Hepatic stellate cell (primary cell): Measurements from ENCODE around the gene GPAT3.
"Not testable (repeated sequence)": the region's sequence is repeated elsewhere in the genome, so short reads cannot be mapped to it uniquely, and the experiment has no call there.

ENCODE experiments used
- DNase-seq: peaks from one replicate; pipeline ENCODE4 v3.0.0; 2011; ENCODE audit warnings: low spot score

Gene GPAT3

DNA sequence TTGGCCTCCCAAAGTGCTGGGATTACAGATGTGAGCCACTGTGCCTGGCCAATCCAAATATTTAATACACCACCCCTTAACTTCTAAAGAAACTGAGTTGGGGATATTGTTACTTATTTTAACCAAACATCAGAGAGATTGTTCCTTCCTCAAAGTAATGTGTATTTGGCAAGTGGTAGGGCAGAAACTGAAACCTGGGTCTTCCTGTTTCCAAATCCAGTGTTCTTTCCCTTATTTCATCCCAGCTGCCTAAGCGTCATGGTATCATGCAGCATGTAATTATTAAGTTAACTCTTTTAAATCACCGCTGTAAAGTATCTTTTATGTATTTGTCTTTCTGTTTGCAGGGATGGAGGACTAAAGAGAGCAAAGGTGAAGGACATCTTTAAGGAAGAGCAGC is 68.4 kb downstream of the GPAT3 start:
- no peak for DNase-seq

DNA sequence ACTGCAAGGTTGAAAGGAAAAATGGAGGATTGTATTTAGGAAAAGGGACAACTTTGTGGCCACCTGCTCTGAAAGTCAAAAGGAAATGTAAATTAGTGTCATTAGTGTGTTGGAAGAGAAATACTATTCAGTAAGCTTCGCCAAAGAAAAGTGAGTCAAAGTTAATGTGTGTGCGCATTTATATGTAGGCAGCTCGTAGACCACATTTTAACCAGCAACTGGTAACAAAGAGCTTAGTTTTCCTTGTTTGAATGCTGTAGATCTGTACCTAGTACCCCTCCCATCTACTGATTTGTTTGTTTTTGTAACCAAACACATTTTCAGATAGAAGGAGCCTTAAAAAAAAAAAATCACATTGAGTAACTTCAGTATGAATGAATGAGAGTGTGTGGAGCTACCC is 69.3 kb downstream of the GPAT3 start:
- DNase-seq = no peak

DNA sequence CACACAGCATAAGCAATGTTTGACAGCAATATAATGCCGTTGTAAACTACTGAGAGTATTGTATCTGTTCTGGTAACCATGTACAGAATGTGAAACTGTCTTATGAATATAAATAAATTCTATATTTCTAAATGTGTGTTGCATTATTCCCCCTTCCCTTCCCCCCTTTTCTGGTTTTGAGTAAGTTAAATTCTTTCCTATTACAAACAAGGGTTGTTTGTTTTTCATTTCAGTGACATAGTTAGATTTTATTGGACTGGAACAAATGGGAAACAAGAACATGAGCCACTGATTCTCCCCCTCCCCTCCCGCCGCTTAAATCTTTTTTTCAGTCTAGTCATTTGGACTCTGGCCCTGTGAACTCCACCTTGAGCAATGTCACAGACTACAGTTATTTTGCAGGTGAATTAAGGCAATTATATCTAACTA is 69.8 kb downstream of the GPAT3 start:
- DNase-seq = no peak

GRCh38 chr4:83606460-83606859 is 70.6 kb downstream of the GPAT3 start:
- no peak for DNase-seq

DNA sequence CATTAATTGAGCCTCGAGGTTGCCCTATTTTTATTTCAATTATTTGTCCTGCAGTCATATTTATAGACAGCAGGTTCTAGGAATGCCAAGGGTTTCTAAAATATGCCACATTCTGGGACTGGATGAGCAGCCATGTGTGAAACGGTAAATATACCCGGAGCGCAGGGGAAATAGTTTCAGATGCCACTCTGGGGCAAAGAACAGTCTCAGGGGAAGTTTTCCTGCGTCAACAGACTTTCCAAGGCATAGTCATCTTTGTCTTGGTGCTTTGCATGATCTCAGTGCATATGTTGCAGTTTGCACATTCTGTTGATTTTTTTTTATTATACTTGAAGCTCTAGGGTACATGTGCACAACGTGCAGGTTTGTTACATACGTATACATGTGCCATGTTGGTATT is 71.0 kb downstream of the GPAT3 start:
- DNase-seq = no peak

DNA sequence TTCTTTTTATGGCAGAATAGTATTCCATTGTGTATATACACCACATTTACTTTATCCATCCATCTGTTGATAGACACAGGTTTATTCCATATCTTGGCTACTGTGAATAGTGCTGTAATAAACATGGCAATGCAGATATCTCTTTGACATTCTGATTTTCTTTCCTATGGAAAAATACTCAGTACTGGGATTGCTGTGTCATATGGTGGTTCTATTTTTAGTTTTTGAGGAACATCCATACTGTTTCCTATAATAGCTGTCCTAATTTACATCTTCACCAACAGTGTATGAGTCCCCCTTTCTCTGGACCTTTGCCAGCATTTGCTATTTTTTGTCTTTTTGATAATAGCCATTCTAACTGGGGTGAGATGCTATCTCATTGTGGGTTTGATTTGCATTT is 73.5 kb downstream of the GPAT3 start:
- no peak for DNase-seq

DNA sequence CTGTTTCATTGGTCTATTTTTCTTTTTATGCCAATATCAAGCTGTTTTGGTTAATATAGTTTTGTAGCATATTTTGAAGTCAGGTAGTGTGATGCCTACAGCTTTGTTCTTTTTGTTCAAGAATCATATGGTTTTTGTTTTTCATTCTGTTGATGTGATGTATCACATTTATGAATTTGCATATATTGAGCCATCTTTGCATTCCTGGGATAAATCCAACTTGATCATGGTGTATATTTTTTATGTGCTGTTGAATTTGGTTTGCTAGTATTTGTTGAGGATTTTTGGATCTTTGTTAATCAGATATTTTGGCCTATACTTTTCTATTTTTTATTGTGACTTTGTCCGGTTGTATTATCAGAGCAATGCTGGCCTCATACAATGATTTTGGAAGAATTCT is 74.8 kb downstream of the GPAT3 start:
- no peak for DNase-seq

DNA sequence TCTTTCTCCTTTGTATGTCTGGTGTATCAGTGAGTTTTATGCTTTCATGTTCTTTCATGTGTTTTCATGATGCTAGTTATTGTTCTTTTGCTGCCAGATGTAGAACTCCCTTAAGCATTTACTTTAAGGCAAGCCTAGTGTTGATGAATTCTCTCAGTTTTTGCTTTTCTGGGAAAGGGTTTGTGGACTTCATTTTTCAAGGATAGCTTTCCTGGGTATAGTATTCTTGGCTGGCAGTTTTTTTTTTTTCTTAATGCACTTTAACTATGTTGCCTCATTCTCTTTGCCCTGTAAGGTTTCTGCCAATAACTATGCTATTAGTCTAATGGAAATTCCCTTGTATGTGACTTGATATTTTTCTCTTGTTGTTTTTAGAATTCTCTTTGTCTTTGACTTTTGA is 77.1 kb downstream of the GPAT3 start:
- no peak for DNase-seq

DNA sequence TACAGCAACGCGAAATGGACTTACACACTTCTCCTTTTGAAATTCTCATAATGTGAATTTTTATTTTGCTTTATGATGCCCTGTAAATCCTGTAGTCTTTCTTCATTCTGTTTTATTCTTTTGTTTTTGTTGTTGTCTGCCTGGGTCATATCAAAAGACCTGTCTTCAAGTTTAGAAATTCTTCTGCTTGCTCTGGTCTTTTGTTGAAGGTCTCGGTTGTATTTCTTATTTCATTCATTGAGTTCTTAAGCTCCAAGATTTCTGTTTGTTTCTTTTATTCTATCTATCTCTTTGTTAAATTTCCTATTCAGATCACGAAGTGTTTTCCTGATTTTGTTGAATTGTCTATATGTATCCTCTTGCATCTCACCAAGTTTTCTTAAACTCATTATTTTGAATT is 78.1 kb downstream of the GPAT3 start:
- DNase-seq = no peak

DNA sequence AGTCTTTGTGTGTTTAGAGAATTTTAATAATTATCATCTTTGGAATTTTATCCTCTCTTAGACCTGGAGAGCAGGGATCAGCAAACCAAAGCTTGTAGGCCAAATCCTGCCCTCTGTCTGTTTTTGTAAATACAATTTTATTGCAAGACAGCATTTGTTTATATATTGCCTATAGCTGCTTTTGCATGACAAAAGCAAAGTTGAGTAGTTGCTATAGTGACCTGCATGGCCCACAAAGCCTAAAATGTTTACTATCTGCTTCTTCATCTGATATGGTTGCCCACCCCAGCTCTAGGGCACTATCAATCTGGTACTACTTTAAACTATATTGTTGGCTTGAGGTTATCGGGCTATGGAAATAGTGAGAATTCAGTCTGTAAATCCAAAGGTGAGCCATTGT is 80.3 kb downstream of the GPAT3 start:
- DNase-seq = no peak

DNA sequence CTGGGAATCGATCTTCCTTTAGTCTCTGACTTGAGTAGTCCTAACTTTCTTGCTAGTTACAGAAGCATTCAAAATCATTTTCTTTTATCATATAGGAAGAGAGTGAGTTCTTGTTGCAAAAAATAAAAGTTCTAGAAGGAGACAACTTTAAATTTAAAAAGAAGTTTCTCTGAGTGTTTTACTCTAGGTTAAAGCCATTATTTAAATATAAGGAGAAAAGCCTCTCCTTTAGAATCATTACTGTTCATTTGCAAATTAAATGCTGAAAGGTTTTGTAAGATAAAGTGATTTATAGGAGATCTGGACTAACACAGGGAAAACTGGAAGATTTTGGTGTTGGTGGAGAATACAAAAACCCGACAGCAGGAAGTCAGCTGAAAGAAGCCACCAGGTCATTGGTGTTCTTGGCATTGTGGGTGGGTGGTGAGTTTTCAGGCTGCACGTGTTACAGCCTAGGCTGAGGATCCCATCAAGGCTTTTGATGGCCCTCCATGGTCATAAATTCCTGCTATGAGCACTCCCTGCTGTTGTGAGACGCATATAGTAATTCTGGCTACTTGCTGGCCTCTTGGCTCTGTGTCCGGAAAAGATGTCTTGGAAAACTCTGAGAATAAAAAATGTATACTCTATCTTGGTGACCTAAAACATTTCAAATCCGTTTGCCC is 81.6 kb downstream of the GPAT3 start:
- DNase-seq = no peak

GRCh38 chr4:83618431-83618830 is 82.5 kb downstream of the GPAT3 start:
- DNase-seq = peak; percentile 47

DNA sequence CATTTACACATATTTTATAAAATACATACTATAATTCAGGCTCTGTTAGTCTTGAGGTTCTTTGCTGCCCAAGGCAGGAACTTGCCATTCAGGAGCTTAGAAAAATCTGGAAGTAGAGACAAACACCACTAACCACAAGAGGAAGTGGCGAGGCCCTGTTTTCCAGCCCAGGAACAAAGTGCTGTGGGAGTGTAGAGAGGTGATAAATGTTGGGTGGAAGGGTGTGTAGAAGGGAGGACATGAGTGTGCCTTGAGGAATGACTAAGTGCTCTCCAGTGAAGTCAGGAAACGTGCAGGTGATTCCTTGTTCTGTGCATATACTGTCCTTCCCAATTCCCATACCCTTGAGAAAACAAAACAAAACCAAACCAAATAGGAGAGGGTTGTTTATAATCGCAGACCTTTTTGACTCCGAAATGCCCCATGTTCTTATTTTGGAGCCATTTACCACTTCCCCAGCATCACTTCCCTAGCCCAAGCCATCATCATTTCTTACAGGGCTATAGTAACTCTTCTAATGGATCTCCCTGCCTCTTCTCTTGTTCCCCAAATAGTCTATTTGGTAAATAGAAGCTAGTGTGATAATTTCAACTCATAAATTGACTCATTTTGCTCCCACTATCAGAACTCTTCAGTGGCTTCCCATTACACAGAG is 83.2 kb downstream of the GPAT3 start:
- DNase-seq = no peak

- DNase-seq = not testable (repeated sequence)
Measured at GRCh38 chr4:83622127-83622526, 86.2 kb downstream of the GPAT3 start.

- no peak for DNase-seq
Measured at GRCh38 chr4:83625821-83626220, 89.9 kb downstream of the GPAT3 start.

- DNase-seq = no peak
Measured at GRCh38 chr4:83626245-83626836, 90.4 kb downstream of the GPAT3 start.

GRCh38 chr4:83629945-83630721 is 94.2 kb downstream of the GPAT3 start:
- no peak for DNase-seq

GRCh38 chr4:83631066-83631465 is 95.2 kb downstream of the GPAT3 start:
- no peak for DNase-seq

- DNase-seq = no peak
Measured at GRCh38 chr4:83636930-83637329, 101.0 kb downstream of the GPAT3 start.

DNA sequence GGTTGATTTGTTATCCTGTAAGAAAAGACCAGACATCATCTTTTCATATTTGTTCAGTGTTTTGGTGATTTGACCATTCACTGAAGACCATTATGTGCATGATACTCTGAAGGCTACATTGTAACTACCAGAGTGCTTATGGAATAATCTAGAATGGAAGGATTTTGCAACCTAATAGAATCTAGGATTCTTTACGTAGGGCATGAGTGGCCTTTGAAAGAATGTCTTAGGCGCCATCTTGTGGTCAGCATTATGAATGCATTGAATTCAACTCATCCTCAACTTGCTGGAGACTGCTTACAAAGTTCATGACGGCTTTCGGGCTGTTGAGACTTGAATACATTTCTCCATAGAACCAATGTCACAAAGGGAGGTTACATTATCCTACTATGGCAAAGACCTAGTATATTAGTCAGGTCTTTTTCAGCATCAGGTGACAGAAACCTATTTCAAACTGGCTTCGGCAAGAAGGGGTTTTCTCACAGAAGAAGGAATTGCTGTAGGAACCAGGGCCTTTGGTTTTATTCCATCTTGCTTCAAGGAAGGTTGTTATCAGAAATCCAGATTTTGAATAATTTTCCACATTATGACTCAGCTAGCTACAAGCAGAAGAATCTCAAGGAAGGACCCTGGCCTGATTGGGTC is 104.1 kb downstream of the GPAT3 start:
- DNase-seq = peak; percentile 62

DNA sequence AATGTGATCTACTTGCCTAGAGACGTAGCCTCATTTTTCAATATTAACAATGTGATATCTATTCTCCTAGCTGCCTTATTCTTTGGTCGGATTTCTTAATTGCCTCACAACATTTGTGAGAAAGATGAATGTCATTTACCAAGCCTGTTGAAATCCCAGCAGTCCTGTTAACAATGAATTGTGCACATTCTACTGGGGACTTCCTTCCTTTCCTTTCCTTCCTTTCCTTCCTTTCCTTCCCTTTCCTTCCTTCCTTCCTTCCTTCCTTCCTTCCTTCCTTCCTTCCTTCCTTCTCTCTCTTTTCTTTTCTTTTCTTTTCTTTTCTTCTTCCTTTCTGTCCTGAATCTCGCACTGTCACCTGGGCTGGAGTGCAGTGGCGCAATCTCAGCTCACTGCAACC is 107.1 kb downstream of the GPAT3 start:
- no peak for DNase-seq
